Stimulated activated CD4-positive, alpha-beta T cell treated with anti-CD3 and anti-CD28 coated beads, Interleukin-15, amount 100 ng/mL, for 48 hours (primary cell): ENCODE results near the gene MACROH2A1.
"Not testable (repeated sequence)": the region's sequence is repeated elsewhere in the genome, so short reads cannot be mapped to it uniquely, and the experiment has no call there.

Experiments used
- DNase-seq, 2 donors: peaks; one replicate each; pipeline ENCODE4 v3.0.0-alpha.2; 2020; ENCODE audit warnings: low read depth in 2 of 2

Gene MACROH2A1

GRCh38 chr5:135376961-135377624, 21.9 kb downstream of the MACROH2A1 start:
- peak; percentile 25 to 26 for DNase-seq

DNA sequence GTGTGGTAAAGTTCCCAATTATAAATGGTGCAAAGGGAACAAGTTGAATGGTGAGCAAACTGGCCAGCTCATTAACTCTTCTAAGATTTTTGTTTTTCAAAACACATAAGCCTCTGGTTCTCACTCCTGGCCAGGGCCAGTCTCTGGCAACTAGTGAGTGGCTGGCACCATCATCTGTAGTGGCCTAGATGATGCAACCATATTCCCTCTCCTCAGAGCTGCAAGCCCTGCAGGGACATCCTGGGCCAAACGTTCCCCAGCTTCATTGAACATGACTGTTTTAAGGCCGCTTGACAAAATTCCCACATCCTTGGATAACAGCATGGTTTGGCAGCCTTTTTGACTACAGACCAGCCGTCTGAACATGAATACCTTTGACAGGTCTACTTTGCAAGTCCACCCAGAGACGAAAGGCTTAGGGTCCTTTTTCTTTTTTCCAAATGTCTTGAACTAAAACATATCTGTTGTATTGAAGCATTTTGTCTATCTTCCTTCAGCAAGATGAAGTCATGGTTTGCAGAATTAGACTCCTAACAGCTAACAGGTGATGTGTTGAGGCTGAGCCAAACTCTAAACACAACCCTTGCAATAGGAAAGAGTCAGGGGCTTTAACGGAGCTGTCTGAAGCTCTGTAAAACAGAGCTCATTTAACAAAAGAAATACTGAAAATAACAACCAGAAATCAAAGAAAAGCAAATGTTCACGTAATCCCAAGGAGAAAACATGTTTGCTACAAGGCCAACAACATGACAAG, 23.8 kb downstream of the MACROH2A1 start:
- no peak for DNase-seq

DNA sequence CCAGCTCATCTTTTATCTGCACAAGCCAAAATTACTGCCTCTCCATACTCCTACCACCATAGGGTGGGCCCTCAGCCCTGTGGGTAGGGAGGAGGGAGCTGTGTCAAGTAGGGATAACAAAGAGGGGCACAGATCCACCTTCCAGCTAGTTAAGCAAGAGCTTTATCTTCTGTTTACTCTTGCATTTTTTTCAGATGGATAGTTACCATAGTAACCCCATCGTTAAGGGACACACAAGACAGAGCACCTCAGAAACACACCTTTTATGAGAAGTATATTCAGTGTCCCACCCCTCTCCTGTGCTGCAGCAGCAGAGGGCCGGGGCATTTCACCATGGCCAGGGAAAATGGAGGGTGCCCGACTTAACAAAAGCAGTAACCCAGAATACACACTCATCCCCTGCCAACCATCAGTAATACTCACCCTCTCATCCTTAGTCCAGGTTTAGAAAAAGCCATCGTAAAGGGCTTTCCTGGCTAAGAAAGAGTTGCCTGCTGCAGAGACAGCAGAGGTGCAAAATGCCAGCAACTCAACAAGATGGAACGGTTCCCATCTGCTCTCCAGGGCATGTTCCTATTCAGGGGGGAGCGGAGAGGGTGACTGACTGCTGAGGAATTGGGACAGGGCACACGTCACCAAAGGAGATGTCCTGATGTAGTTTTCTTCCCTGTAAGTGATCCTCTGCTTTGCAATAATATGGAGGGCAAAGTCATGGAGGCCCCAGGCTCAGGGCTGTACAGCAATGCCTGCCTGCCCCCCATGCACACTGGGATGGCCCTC, 25.1 kb downstream of the MACROH2A1 start:
- no peak for DNase-seq

DNA sequence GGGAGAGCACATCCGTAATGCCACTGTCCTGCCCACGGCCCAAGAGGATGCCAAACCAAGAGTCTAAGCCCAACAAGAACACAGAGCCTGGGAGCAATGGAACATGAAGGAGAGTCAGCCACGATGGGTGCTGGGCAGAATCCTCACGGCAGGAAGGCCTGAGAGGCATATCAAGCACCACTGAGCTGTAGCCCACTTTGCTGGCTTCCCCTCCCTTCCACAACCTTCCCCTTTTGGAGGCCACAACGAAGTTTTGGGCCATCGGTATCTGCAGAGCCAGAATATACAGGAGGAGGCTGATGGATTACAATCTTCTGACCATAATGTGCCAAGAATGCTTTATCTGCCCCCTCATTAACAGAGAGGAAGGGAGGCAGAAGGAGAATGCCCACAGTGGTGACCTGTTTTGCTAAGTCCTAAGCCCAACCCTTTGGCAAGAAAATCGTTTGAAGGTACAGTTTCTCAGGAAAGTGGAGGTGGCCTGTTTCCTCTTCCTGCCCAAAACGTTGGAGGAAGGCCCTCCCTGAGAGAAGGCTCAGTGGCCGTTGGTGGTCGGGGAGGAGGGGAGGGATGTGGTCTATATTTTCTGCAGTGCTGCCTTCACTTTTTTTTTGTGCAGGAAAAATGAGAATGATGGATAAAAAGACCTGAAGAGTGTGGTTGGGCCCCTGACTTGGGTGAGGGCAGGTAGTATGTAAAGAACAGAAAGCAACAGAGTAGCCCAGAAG, 26.2 kb downstream of the MACROH2A1 start:
- DNase-seq: no peak

GRCh38 chr5:135371622-135372232, 27.3 kb downstream of the MACROH2A1 start:
- no peak for DNase-seq

DNA sequence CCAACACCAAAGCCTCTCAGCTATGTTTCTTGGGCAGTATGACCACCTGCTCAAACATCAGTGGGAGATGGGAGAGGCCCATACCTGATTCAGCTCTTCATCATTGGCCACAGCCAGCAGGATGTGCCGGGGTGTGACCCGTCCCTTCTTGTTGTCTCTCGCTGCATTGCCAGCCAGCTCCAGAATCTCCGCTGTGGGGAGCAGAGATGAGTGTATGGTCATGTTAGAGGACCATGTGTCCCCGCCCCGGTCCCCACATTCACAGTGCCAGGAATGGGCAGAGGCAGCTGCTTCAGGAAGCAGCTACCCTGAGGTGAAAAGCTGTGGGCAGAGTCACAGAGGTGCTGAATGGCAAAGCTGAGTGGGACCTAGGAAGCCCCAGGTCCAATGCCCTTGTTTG, 29.1 kb downstream of the MACROH2A1 start:
- no peak for DNase-seq

DNA sequence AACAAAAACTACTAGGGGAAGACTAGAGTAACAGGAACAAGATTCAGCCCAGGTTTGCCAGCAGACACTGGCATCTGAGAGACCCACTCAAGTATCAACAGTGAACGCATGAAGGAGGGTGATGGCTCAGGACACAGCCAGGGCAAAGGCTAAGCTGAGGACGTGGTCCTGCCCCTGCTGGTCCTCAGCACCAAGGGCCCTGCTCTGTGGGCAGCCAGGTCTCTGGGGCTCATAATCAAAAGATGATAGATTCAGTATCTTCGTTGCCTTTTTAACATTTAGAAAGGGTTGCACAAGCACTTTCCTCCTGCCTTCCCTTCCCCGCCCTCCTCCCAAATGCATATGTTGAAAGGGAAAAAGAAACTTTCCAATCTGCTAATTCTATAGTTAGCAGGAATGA, 31.5 kb downstream of the MACROH2A1 start:
- DNase-seq: no peak

- DNase-seq: no peak
Measured at GRCh38 chr5:135367076-135367475, 32.0 kb downstream of the MACROH2A1 start.

DNA sequence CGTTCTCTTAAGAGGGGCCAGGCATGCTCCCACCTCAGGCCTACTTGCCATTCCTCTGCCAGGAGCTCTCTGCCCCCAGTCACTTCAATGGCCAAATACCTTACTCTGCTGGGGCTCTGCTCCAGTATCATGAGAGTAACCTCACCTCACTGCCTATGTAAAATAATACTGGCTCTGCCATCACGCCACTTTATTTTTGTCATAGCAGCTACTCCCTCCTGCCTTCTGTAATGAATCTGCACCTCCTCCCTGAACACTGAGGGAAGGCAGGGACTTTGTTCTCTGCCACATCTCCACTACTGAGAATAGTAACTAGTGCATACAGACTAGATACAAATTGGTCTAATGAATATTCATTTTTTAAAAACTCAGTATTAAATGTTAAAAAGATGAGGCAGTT, 33.8 kb downstream of the MACROH2A1 start:
- DNase-seq: no peak

DNA sequence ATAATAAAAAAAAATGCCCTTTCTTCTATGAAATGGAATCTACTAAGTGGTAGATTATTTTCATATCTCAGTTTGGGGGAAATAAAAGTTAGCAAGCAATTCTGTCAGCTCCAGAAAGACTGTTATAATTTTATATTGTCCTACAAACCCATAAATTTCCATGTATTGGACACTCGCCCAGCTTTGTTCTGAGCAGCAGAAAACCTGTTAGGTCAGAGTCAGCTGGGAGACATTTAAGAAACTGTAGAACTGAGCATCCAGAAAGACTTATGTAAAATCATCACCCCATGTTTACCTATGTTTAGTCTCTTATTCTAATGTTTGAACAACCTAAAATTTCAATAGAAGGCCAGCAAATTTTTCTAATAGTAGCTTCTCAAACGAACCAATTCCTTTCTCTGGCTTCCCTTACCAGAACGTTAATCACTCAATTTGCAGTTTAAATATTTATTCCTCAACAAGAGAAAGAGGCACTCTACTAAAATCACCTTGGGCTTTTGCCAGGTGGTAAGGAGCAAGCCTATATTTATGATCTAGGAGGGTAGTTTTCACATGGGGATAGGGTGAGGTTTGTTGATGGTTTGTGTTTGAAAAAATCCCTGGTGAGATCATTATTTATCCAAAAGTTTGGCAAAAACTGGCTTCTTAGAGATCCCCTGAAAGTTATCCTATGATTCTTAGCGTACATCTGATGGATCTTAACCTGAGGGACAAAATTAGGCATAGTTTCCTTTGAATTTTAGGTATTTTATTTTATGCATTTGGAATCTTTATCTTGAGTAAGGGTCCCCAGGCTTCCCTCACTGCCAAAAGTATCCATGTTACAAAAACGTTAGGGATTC, 34.4 kb downstream of the MACROH2A1 start:
- no peak for DNase-seq

DNA sequence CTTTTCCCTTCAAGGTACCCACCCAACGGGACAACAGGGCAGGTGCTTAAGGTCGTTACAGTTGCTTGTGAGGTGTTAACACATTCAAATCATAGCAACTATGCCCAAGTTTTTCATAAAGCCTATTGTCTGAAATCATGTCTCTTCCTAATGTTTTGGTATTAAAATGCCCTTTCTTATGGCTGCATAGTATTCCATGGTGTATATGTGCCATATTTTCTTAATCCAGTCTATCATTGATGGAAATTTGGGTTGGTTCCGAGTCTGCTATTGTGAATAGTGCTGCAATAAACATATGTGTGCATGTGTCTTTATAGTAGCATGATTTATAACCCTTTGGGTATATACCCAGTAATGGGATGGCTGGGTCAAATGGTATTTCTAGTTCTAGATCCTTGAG, 35.7 kb downstream of the MACROH2A1 start:
- not testable (repeated sequence) for DNase-seq

DNA sequence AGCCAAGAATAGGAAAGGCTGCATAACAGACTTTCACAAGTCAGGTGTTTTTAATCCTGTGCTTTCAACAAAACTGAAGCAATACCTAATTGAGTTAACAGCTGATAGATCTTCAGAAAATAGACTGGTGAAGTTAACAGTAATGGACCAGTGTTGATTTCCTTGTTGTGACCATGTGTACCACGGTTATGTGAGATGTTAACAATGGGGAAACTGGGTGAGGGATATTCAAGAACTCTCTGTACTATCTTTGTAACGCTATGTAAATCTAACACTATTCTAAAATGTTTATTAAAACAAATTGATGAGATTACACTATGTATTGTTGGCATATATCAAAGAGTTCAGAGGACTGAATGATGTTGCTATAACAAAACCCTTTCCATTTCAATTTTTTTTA, 36.9 kb downstream of the MACROH2A1 start:
- DNase-seq: no peak

DNA sequence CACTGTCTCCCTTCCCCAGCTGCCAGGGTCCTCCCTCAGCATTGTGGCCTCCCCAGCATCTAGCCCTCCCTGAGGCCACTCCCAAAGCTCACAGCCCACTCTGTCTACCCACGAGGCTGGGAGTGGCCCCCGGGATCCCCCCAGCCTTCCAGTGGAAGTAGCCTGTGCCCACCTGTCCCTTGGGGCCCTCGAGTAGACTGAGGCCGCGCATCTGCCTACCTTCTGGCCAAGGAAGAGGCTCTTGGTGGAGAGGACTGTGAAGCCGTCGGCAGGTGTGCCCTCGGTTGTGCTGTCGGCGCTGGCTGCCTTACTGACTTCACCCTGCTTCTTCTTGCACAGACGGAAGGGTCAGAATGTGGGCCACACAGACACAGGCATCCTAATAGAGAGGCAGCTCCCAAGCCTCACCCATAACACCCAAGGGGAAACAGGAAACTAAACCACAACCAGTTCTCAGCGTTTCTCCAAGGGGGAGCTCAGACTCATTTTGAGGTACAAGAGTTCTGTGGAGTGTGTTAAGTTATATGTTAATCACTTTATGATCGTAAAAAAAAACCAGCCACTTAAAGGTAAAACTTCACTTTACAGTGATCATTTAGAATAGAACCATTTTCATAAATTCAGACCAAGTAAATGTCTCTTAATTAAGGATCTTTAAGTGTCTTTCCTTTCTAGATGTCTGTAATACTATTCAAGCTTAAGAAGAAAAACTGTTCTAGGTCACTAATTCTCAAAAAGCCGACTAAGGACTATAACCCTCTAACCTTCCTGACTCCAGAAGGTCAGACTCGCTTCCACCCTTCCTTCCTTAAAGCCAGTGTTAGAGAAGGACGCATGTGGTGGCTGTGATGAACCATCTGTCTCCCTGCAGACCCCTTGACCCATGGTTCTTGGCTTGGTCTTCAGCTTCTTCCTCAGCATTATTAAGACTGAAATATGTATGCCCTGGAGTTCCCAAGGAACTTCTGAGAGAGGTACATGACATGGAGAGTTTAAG, 38.5 kb downstream of the MACROH2A1 start:
- DNase-seq: no peak

- DNase-seq: no peak
Measured at GRCh38 chr5:135359374-135360165, 39.5 kb downstream of the MACROH2A1 start.

- no peak for DNase-seq
Measured at GRCh38 chr5:135357685-135358084, 41.3 kb downstream of the MACROH2A1 start.

DNA sequence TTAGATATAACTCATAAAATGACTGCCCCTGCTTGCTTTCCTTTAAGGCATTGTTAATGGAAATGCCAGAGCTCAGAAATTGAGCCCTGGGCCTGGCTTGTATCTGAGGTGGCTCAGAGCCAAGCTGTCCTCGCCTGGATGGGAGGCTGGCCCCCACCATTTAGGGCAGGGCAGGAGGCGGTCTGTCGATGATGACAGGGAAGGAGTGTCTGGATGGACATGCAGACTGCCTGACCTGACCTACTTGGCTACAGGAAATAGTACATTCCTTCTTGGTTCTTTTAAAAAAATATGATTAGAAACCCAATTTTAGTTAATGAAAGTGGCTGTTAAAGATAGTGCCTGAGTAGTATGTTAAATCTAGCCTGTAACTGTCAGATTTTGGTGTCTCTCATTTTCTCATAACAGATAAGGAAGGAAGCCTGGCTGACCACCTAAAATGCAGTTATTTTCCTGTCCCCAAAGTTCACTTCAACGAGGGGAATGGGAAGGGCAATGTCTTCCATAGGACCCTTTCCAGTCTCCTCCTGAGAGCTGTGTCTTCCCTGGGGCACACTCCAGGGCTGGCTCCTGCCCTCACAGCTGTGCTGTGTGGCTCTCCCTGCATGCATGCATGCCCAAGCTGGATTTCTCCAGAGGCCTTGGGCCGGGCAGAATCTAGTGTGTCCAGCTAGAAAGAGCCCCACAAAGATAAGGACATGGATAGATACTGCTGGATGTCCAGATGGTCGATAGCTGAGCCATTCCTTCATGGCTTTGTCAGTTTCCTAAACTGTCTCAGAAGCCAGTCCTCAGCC, 42.3 kb downstream of the MACROH2A1 start:
- DNase-seq: no peak

- DNase-seq: no peak
Measured at GRCh38 chr5:135355169-135355568, 43.9 kb downstream of the MACROH2A1 start.
